Vagina (tissue), 2 donors: ENCODE measurements around the gene TMEM141.

ENCODE experiments used
- CTCF ChIP-seq, 3 experiments: fragments of 450-650 bp in 2 of 3; fragments of 200-600 bp in 1 of 3; sonication (generic) in 1 of 3; IDR thresholded peaks; one replicate each; pipeline ENCODE4 v1.5.1; 2017 to 2019; ENCODE audit warnings: antibody characterized with exemption in 3 of 3, mild to moderate bottlenecking in 2 of 3, moderate library complexity in 2 of 3
- POLR2A ChIP-seq, 2 donors: fragments of 450-650 bp; IDR thresholded peaks; one replicate each; pipeline ENCODE4 v1.6.1; 2017; ENCODE audit warnings: antibody characterized with exemption in 2 of 2, mild to moderate bottlenecking in 2 of 2, moderate library complexity in 2 of 2

GRCh38 chr9:136761545-136761981 is 29.6 kb upstream of the TMEM141 start:
- TF ChIP-seq CTCF (IDR thresholded peaks at IDR 0.05): no peak
- TF ChIP-seq POLR2A (IDR thresholded peaks at IDR 0.05): no peak
